ENCODE measurements around the gene TACC2.

The TACC2 gene, protein sequence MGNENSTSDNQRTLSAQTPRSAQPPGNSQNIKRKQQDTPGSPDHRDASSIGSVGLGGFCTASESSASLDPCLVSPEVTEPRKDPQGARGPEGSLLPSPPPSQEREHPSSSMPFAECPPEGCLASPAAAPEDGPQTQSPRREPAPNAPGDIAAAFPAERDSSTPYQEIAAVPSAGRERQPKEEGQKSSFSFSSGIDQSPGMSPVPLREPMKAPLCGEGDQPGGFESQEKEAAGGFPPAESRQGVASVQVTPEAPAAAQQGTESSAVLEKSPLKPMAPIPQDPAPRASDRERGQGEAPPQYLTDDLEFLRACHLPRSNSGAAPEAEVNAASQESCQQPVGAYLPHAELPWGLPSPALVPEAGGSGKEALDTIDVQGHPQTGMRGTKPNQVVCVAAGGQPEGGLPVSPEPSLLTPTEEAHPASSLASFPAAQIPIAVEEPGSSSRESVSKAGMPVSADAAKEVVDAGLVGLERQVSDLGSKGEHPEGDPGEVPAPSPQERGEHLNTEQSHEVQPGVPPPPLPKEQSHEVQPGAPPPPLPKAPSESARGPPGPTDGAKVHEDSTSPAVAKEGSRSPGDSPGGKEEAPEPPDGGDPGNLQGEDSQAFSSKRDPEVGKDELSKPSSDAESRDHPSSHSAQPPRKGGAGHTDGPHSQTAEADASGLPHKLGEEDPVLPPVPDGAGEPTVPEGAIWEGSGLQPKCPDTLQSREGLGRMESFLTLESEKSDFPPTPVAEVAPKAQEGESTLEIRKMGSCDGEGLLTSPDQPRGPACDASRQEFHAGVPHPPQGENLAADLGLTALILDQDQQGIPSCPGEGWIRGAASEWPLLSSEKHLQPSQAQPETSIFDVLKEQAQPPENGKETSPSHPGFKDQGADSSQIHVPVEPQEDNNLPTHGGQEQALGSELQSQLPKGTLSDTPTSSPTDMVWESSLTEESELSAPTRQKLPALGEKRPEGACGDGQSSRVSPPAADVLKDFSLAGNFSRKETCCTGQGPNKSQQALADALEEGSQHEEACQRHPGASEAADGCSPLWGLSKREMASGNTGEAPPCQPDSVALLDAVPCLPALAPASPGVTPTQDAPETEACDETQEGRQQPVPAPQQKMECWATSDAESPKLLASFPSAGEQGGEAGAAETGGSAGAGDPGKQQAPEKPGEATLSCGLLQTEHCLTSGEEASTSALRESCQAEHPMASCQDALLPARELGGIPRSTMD (N-terminal part only)

GRCh38 chr10:121988361-121989324 is at the start of gene TACC2:
TSS of gene TACC2 (plus strand) at chr10:121989163. CDS start at chr10:122021982, 32,819 bp downstream.
- no peak for DNase-seq

DNA sequence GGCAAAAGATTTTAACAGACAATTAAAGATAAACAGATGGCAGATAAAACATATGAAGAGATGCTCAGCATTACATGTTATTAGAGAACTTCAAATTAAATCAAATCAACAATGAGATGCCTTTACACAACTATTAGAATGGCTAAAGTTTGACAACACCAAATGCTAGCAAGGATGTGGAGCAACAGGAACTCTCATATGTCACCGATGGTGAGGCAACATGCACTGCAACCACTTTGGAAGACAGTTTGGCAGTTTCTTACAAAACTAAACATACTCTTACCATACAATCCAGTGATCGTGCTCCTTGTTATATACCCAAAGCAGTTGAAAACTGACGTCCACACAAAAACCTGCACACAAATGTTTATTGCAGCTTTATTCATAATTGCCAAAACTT is 47.4 kb upstream of the TACC2 start:
- DNase-seq: no peak

DNA sequence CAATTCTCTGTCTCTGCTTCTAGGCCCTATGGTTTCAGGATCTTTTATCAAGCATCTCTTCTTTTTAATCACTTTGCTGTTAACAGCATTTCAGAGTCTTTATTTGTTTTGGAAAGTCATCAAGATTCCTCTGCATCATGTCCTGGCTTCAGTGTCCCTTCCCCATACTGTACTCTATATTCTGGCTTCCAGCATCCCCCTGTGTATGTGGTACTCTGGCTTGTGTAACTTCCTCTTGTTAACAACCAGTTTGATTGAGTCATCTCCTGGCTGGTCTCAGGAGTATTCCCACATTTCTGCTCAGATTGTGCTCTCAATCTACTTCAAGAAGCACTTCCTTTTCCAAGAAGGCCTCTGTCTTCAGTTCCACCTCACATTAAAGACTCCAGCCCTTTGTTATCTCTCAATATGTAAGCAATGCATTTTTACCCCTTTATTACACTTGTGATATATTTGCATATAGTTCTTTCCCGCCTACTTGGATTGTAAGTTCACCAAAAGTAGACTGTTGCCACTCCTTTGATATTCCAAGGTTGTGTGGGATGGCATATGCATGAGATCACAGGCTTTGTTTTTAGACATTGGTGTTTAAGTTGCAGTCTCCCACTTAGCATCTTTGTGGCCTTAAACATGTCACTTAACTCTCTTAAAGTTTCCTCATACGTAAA is 46.1 kb upstream of the TACC2 start:
- DNase-seq: no peak

GRCh38 chr10:121947343-121948330 is 41.3 kb upstream of the TACC2 start:
- DNase-seq: peak in 2 of 56 donors; percentile 3 to 23

- DNase-seq: no peak
These were observed 39.9 kb upstream of the TACC2 start for GRCh38 chr10:121949049-121949448.

DNA sequence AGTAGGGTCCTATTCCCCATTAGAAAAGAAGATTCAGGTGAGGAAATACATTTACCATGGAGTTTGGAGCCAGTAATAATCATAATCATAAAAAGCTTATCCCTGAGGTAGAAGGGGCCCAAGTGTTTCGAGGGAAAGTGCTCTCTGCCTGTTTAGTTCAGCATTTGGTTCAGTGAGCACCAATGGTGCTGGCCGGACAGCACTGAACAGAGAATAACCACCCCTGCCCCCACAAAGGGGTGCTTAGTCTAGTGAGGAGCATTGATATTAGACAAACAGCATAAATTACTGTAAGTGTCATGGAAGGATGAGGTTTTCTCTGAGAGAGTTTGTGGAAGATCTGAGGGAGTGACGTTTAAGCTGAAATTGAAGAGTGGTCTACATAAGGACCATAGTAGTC is 39.5 kb upstream of the TACC2 start:
- DNase-seq: no peak

DNA sequence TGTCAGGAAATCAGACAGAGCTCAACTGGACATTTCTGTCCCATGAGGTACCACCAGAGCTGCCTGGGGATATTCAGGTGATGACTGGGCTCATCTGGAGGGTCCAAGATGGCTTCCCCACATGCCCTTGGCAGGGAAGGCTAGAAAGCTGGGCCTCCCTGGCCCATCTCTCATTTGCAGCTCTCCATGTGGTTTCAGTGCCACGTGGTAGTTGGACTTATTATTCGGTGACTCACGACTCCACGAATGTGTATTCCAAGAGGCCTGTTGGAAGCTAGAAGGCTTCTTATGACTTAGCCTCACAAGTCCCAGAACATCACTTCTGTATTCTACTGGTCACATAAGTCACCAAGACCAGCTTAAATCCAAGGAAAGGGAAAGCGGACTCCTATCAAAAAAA is 36.7 kb upstream of the TACC2 start:
- no peak for DNase-seq

DNA sequence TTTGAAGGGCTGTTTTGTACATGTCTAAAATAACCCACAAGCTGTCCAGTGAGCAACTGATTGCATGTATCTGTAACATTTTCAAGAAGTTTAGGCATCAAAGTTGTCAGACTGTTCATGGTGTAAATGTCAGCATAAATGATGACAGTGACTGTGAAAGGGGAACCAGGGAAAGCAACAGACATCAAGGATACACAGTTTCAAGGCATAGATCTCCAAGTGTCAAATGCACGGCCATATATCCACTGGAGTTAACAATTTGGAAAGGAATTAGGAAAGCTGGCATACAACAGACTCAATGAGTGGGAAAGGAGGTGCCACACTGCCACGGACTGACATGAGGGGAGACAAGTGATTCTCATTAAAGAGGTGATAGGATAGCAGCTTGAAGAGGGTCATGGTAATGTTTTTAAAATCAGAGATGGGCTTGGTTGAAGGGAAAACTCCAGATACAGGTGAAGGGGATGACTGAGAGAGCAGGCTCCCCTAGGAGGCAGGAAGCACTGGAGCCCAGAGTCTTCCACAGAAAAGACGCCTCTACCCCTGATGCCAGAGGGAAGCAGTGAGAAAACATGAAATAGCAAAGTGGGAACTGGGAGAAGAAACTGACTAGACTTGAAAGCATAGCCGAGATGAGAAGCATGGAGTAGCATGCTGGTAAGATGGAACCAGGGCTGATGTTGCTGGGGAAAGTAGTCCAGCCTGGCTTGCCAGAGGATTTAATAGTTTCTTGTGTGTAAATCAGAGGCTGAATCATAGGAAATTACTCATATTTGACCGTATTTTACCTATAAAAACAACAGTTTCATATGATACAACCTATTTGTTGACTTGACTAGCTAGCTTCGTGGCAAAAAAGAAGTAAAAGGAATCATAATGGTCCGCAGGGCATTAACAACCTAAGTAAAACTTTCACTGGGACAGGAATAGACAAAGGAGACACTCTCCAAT is 32.6 kb upstream of the TACC2 start:
- no peak for DNase-seq

- DNase-seq: no peak
These were observed 29.3 kb upstream of the TACC2 start for GRCh38 chr10:121959671-121960070.

GRCh38 chr10:121961456-121961855 is 27.5 kb upstream of the TACC2 start:
- DNase-seq: no peak

- no peak for DNase-seq
These were observed 23.0 kb upstream of the TACC2 start for GRCh38 chr10:121965996-121966395.

DNA sequence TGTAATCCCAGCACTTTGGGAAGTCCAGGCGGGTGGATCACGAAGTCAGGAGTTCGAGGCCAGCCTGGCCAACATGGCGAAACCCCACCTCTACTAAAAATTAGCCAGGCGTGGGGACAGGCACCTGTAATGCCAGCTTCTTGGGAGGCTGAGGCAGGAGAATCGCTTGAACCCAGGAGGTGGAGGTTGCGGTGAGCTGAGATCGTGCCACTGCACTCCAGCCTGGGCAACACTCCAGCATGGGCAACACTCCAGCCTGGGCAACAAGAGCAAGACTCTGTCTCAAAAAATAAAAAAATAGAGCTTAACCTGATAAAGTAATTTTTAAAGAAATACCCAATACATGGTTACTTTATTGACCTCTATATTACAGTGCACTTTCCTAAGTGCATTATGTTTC is 19.9 kb upstream of the TACC2 start:
- DNase-seq: peak in 1 of 56 donors; percentile 10

GRCh38 chr10:121974019-121974534 is 14.9 kb upstream of the TACC2 start:
- DNase-seq: peak in 2 of 56 donors; percentile 24 to 30

DNA sequence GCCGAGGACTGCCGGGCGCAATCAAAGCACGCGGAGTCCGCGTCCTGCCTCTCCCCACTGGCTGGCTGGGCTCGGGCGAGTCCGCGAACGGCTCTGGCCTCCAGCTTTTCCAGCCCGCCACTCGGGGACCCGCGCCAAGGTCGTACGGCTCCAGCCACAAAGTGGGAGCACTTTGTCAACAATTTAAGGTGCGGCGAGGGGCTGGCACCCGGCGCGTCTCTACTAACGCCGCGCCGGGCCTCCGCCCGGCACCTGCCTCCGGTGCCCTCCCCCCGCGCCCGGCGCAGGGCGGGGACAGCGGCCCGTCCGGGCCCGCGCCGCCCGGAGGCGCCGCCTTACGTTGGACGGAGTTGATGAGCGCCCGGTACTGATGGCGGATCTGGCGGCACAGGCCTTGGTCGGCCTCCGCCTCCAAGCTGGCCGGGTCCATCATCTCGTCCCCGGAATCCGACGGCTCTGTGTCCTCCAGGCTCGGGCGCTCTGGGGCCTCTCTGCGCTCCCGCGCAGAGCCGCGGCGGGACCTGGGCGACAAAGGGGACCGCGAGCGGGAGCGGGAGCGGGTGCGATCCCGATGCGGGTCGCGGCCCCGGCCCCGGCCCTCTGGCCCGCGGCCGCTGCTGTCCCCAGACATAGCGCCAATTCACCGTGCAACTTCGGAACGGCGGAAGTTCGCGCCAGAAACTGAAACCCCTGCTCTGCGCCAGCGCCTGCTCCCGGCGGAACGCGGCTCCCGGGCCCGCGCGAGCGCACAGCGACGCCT is 14.2 kb upstream of the TACC2 start, which contains the start of gene NSMCE4A:
Gene NSMCE4A (minus strand): TSS at position 683 of the 760 bp plus-strand sequence. CDS start 52 bp downstream, at position 631.
- peak in 51 of 56 donors; percentile 18 to 80 (median 57) for DNase-seq

DNA sequence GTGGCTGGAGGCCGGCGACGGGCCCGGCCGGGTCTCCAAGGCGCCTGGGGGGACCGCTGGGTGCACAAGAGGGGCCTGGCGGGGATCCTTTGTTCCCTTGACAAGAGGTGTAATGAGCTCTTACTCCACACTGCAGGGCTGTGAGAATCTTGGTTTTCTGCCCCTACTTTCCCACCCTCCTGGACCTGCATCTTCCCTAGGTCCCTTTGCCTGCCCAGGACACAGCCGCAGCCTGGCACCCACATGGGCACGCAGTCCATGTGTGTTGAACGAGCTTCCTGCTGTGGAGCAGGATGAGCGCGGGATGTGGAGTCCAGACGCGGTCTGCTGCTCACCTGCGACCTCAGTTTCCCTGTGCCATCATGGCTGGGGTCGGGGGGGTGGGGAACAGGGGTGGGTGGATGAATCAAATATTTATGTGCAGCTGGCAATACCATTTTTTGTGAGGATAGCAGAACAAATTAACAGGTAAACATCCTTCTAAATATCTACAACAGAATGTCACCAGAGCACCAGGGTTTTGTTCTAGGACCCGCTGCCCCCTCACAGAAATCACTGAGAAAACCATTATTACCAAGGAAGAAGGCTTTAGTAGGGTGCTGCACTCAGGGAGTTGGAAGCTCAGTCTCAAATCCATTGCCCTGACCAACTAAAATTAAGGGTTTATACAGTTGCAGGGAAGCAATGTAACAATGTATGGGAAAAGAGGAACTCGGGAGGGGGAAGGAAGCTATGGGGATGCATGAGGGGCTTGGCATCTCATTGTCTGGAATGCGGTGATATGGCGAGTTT is 13.5 kb upstream of the TACC2 start:
- peak in 5 of 56 donors; percentile 17 to 53 (median 42) for DNase-seq
